PC-9 (cell line): ENCODE data around the gene SLC8A3. TPM values are rescaled to one million over a fixed set of nuclear protein-coding genes. Genes with fewer than 3 reads are reported as not detected.

ENCODE experiments used
- BruUV-seq: library from RNA; stranded (reverse); fragments of 400-500 nt; replicated peaks from 2 replicates; lab custom pipeline; 2021; lab: Mats Ljungman, UMichigan
- CTCF ChIA-PET: fragments of 300-600 bp; sonication (Branson Sonifier 250); formaldehyde crosslinking; loops from one replicate; lab custom pipeline; 2022; ENCODE audit warnings: antibody characterized with exemption; lab: Charles Lee
- POLR2A ChIA-PET: fragments of 300-600 bp; sonication (Branson Sonifier 250); formaldehyde crosslinking; loops from one replicate; lab custom pipeline; 2022; ENCODE audit warnings: antibody characterized with exemption; ENCODE audit not compliant: unreplicated experiment; lab: Charles Lee
- DNase-seq, 2 experiments: peaks; one replicate each; pipeline versions ENCODE4 v3.0.0 to v3.0.0-alpha.2; 2015 to 2022; ENCODE audit warnings: mixed read lengths in 1 of 2
- H2AFZ ChIP-seq: fragments of 200-600 bp; sonication (generic); 2 replicates; pipeline ENCODE4 v1.8.1; 2017; ENCODE audit warnings: antibody characterized with exemption
- H3F3A ChIP-seq: fragments of 200-600 bp; sonication (generic); 2 replicates; pipeline ENCODE4 v1.8.1; 2017; ENCODE audit warnings: antibody characterized with exemption, mild to moderate bottlenecking, low read depth; ENCODE audit not compliant: insufficient read depth
- H3K27ac ChIP-seq: fragments of 200-600 bp; sonication (generic); 2 replicates; pipeline ENCODE4 v1.6.1; 2016; ENCODE audit warnings: mixed run types
- H3K27me3 ChIP-seq: fragments of 200-600 bp; sonication (generic); 2 replicates; pipeline ENCODE4 v1.6.1; 2016; ENCODE audit warnings: low read depth, mixed run types; ENCODE audit not compliant: insufficient read depth
- H3K36me3 ChIP-seq: fragments of 200-600 bp; sonication (generic); 2 replicates; pipeline ENCODE4 v1.6.1; 2016; ENCODE audit warnings: low read depth, mixed run types
- H3K4me1 ChIP-seq: fragments of 200-600 bp; sonication (generic); replicated peaks from 2 replicates; pipeline ENCODE4 v1.6.1; 2016; ENCODE audit warnings: mixed run types; ENCODE audit not compliant: insufficient read depth
- H3K4me2 ChIP-seq: fragments of 200-600 bp; sonication (generic); 2 replicates; pipeline ENCODE4 v1.6.1; 2017; ENCODE audit warnings: mixed run types
- H3K4me3 ChIP-seq: fragments of 200-600 bp; sonication (generic); 2 replicates; pipeline ENCODE4 v1.6.1; 2016; ENCODE audit warnings: mixed run types
- H3K79me2 ChIP-seq: fragments of 200-600 bp; sonication (generic); 2 replicates; pipeline ENCODE4 v1.6.1; 2017; ENCODE audit warnings: low read depth, mixed run types
- H3K9me2 ChIP-seq: fragments of 200-600 bp; sonication (generic); 2 replicates; pipeline ENCODE4 v1.8.1; 2017; ENCODE audit warnings: mild to moderate bottlenecking; ENCODE audit not compliant: insufficient read depth
- H3K9me3 ChIP-seq: fragments of 200-600 bp; sonication (generic); 2 replicates; pipeline ENCODE4 v1.8.1; 2016; ENCODE audit warnings: low read depth; ENCODE audit not compliant: insufficient read depth
- H4K20me1 ChIP-seq: fragments of 200-600 bp; sonication (generic); 2 replicates; pipeline ENCODE4 v1.8.1; 2017; ENCODE audit not compliant: insufficient read depth
- EZH2 ChIP-seq: fragments of 200-600 bp; sonication (generic); IDR thresholded peaks from 2 replicates; pipeline ENCODE4 v1.8.0; 2017; ENCODE audit warnings: antibody characterized with exemption, low read depth
- intact Hi-C: fragments of 100-400 bp; cut with micrococcal nuclease; formaldehyde crosslinking; loops from one replicate; pipeline ENCODE4 v1.10.0; 2022; ENCODE audit not compliant: unreplicated experiment
- total RNA-seq: library from RNA; stranded (reverse); gene quantifications from 2 replicates; pipeline ENCODE4 v1.2.3, GENCODE V29; 2021
- TF ChIP-seq, protein P1 (sequence below): fragments of 200-600 bp; sonication (generic); conservative IDR thresholded peaks from 2 replicates; pipeline ENCODE4 v1.6.1; 2017; ENCODE audit warnings: mixed run types, antibody characterized with exemption, mild to moderate bottlenecking, moderate library complexity

The SLC8A3 gene
- total RNA-seq, 1 experiment from 2014 or later, result not detected

- Histone ChIP-seq H3K9me3 (no peaks in the 10 kb centered on the region), H3K36me3 (no peaks in the 10 kb centered on the region), H3K4me1 (no peaks in the 10 kb centered on the region), H3K27me3 (peaks cover 92% of the 10 kb centered on the region), H3K4me2 (no peak overlapping the region), H3K79me2 (no peaks in the 10 kb centered on the region), H3K27ac (no peak overlapping the region), H3F3A (no peaks in the 10 kb centered on the region), H3K4me3 (no peak overlapping the region), H4K20me1 (no peaks in the 10 kb centered on the region), H2AFZ (no peak overlapping the region), H3K9me2 (no peaks in the 10 kb centered on the region)
- POLR2A ChIA-PET, result no interaction called here
- BruUV-seq, result no TSS peak
- CTCF ChIA-PET, result no interaction called here
- intact Hi-C loops, result no loop called here
- TF ChIP-seq, protein P1, sequence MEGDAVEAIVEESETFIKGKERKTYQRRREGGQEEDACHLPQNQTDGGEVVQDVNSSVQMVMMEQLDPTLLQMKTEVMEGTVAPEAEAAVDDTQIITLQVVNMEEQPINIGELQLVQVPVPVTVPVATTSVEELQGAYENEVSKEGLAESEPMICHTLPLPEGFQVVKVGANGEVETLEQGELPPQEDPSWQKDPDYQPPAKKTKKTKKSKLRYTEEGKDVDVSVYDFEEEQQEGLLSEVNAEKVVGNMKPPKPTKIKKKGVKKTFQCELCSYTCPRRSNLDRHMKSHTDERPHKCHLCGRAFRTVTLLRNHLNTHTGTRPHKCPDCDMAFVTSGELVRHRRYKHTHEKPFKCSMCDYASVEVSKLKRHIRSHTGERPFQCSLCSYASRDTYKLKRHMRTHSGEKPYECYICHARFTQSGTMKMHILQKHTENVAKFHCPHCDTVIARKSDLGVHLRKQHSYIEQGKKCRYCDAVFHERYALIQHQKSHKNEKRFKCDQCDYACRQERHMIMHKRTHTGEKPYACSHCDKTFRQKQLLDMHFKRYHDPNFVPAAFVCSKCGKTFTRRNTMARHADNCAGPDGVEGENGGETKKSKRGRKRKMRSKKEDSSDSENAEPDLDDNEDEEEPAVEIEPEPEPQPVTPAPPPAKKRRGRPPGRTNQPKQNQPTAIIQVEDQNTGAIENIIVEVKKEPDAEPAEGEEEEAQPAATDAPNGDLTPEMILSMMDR, result no peak
- no peak for TF ChIP-seq EZH2
- DNase-seq, result no peak
Observed at GRCh38 chr14:70173569-70173968, 15.2 kb downstream of the SLC8A3 start.

DNA sequence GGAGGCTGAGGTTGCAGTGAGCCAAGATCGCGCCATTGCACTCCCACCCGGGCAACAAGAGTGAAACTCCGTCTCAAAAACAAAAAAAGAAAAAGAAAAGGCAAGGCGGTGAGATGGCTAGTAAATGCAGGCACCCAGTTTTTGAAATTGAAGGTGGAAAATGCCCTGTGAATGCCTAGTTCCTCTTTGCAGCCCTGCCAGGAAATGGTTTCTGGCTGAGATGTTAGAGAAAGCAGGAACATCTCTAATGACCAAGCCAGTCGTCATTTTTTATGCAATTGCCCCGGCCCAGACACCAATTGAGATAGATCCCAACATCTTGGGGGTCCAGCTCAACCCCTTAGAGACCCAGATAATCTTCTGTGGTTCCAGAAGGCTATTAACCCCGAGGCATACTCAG, 17.0 kb downstream of the SLC8A3 start:
- Histone ChIP-seq H3K36me3 (no peaks in the 10 kb centered on the region), H3K4me2 (no peak overlapping the region), H3K4me1 (no peaks in the 10 kb centered on the region), H3F3A (no peaks in the 10 kb centered on the region), H3K79me2 (no peaks in the 10 kb centered on the region), H3K4me3 (no peak overlapping the region), H3K27ac (no peak overlapping the region), H4K20me1 (no peaks in the 10 kb centered on the region), H3K9me3 (no peaks in the 10 kb centered on the region), H3K9me2 (no peaks in the 10 kb centered on the region), H2AFZ (no peak overlapping the region), H3K27me3 (peaks cover 93% of the 10 kb centered on the region)
- intact Hi-C loops, result no loop called here
- BruUV-seq, result no TSS peak
- TF ChIP-seq, protein P1, result no peak
- TF ChIP-seq EZH2, result no peak
- POLR2A ChIA-PET, result no interaction called here
- CTCF ChIA-PET, result no interaction called here
- no peak for DNase-seq

- ChIA-PET POLR2A (no interaction called here), CTCF (no interaction called here)
- no peak for TF ChIP-seq EZH2
- TF ChIP-seq, protein P1, result no peak
- no peaks in the 10 kb centered on the region for H3K9me2 ChIP-seq
- H3K4me1 ChIP-seq, result no peaks in the 10 kb centered on the region
- H4K20me1 ChIP-seq, result no peaks in the 10 kb centered on the region
- no peak overlapping the region for H3K27ac ChIP-seq
- H3F3A ChIP-seq, result no peaks in the 10 kb centered on the region
- no peak overlapping the region for H3K4me3 ChIP-seq
- no peak overlapping the region for H3K4me2 ChIP-seq
- DNase-seq, result no peak
- intact Hi-C loops, result no loop called here
- peaks cover 90% of the 10 kb centered on the region for H3K27me3 ChIP-seq
- H2AFZ ChIP-seq, result no peak overlapping the region
- no TSS peak for BruUV-seq
- H3K9me3 ChIP-seq, result no peaks in the 10 kb centered on the region
- H3K79me2 ChIP-seq, result no peaks in the 10 kb centered on the region
- no peaks in the 10 kb centered on the region for H3K36me3 ChIP-seq
Observed at GRCh38 chr14:70170976-70171375, 17.8 kb downstream of the SLC8A3 start.
